NK-92 (cell line): Measurements from ENCODE around the gene STOM.

Experiments
- DNase-seq: peaks from one replicate; lab custom pipeline; 2025; ENCODE audit not compliant: unreplicated experiment; lab: John Stamatoyannopoulos, UW

Gene STOM

DNA sequence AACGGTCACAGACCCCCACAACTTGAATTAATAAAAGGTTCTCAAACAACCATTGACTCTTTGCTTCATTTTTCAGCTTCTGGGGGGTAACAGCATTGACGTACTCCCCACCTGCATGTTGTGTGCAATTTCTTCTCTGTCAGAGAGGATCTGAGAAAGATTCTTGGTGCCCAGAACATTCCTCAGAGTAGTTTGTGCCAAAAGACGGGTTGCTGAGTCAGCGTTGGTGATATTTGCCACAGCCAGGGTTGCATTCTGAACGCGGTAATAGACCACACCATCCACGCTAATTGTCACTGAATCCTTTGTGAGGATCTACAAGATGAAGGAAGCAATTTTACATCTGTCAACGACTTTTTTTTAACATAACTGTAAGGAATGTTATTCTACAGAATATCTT, 21.0 kb downstream of the STOM start:
- no peak for DNase-seq

GRCh38 chr9:121348221-121348620, 21.8 kb downstream of the STOM start:
- DNase-seq, result no peak

GRCh38 chr9:121345070-121345469, 25.0 kb downstream of the STOM start:
- DNase-seq, result no peak

GRCh38 chr9:121344184-121344583, 25.9 kb downstream of the STOM start:
- no peak for DNase-seq

GRCh38 chr9:121340676-121341392, 29.2 kb downstream of the STOM start:
- DNase-seq, result no peak

DNA sequence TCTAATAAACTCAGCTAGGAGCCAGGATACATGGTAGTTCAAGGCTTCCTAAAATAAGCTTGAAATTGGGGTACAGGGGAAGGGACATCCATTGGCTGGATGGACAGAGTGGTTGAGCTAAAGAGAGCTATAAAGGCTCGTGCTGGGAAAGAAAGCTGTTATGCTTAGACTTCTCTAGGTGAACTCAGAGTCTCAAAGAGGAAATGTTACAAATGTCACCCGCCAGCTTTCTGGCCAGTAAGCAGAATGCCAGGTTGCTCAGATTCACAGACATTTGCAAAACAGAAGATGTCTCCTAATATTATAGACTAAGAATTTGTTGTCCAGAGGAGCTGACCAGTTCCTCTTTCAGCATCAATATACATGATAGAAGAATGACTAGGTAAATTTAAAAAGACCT, 30.6 kb downstream of the STOM start:
- DNase-seq, result no peak

DNA sequence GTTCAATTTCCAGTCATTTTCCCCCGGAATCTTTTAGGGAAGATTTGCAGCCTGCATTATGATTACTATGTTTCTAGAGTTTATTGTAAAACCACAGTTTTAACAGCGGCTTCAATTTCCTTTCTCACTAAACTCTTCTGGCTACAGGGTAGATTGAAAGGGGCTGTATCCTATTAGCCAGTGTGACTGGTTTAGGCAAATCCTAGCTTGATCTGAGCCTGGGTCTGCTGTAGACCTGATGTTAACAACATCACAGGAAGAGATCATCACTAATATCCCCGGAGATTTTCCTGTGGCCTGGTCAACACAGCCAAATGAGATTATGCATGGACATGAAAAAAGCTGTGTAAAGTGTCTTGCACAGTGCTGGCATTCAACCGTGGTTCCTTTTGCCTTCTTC, 33.4 kb downstream of the STOM start:
- no peak for DNase-seq

GRCh38 chr9:121333950-121334773, 35.9 kb downstream of the STOM start:
- no peak for DNase-seq

DNA sequence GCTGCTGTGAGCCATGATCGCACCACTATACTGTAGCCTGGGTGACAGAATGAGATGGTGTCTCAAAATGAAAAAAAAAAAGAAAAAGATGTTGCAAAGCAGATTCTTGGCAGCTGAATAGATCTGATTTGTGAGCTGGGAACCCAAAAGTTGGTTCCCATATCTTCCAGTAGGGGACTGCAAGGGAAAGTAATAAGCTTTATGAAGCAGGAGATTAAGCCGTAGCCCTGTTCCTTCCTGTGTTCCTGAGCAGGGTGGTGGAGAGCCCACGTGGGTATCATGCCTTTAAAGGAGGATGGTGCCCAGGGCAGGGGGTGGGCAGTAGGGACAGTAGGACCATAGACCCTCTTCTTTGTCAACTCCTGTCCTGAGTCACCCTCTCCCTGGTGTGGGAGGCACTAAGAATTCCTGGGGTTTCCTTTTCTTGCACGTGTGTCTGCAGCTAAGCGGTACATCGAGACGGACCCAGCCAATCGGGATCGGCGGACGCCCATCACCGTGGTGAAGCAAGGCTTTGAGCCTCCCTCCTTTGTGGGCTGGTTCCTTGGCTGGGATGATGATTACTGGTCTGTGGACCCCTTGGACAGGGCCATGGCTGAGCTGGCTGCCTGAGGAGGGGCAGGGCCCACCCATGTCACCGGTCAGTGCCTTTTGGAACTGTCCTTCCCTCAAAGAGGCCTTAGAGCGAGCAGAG, 37.9 kb downstream of the STOM start:
- DNase-seq, result no peak

DNA sequence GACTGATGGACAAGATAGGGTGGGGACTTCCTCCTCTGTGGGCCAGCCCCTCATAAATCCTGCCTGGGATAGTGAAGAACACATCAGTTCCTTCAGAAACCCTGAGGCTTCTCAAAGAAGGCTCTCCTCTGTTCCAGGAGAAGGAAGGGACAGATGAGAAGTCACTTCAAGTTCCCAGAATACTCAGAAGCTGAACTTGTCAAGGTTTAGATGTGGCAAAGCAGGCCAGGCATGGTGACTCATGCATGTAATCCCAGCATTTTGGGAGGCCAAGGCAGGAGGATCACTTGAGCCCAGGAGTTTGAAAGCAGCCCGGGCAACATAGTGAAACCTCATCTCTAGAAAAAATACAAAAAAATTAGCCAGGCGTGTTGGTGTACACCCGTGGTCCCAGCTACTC, 38.5 kb downstream of the STOM start:
- DNase-seq, result no peak

DNA sequence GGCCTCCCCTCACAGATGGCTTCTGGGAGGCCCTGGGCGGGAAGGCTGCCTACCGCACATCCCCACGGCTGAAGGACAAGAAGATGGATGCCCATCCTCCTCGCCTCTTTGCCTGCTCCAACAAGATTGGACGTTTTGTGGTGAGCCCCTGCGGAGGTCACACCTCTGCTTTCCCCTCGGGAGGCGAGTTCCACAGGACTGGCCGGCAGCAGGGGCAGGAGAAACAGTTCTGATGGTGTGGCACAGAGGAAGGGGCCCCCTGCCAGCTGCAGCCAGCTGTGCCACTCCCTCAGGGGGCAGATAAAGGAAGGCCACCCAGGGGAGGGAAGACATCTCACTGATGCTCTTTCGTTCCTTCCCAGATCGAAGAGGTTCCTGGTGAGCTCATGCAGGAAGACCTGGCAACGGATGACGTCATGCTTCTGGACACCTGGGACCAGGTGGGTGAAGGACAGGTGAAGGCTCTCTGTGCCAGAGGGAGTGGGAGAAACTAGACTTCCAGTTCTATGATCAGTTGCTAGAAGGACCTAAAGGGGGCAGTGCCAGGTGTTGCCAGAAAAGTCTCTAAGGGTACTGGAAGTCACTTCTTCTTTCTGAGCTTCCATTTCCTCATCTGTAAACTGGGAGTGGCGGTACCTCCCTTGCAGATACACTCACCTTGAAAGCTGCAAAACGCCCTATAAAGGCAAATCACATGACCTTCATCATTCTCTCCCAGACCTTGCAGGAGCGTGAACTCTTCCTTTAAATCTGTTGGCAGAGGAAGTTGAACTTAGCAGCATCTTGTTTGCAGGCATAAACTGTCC, 41.0 kb downstream of the STOM start:
- no peak for DNase-seq

- DNase-seq, result no peak
Observed at GRCh38 chr9:121328476-121328875, 41.6 kb downstream of the STOM start.

GRCh38 chr9:121326901-121327613, 43.0 kb downstream of the STOM start:
- no peak for DNase-seq

DNA sequence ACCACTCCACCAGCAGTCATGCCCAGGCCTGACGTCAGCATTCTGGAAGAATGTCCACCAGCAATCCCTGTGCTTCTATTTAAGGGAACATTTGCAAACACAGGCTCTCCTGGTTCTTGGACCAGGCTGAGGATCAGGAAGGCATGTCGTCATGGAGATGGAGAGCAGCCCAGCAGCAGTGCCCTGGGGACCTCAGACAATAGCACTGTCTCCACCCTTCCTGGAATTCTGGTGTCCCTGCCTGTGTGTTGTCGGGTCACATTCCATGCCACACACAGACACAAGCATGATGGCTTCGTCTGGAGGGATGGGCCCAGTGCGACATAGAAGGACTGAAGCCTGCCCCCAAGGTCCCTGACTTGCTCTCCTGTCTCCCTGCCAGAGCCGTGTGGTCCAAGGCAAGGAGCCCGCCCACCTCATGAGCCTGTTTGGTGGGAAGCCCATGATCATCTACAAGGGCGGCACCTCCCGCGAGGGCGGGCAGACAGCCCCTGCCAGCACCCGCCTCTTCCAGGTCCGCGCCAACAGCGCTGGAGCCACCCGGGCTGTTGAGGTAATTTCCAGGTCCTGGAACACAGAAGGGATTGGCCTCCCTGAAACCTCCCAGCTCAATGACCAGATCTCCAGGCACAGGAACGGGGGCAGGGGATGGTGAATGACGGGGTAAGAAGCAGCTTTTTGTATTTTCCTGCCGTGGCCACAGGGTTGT, 43.8 kb downstream of the STOM start:
- DNase-seq, result no peak

DNA sequence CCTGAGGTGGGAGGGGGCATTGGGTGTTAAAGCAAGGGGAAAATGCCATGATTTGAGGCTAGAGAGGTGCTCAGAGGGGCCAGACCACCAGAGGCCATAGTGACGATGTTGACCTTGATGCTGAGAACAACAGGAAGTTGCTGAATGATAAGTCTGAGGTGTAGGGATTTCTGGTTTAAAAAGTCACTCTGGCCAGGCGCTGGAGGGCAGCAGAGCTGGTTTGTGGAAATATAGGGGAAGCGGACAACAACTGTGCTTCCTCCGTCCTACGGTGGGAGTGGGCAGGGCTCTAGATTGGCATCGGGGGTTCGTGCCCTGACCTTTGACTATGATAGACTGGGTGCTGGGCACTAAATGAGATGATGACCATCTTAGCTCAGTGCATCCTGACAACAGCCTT, 44.7 kb downstream of the STOM start:
- DNase-seq, result no peak

GRCh38 chr9:121324755-121325154, 45.3 kb downstream of the STOM start:
- no peak for DNase-seq

- no peak for DNase-seq
Observed at GRCh38 chr9:121324316-121324715, 45.7 kb downstream of the STOM start.

DNA sequence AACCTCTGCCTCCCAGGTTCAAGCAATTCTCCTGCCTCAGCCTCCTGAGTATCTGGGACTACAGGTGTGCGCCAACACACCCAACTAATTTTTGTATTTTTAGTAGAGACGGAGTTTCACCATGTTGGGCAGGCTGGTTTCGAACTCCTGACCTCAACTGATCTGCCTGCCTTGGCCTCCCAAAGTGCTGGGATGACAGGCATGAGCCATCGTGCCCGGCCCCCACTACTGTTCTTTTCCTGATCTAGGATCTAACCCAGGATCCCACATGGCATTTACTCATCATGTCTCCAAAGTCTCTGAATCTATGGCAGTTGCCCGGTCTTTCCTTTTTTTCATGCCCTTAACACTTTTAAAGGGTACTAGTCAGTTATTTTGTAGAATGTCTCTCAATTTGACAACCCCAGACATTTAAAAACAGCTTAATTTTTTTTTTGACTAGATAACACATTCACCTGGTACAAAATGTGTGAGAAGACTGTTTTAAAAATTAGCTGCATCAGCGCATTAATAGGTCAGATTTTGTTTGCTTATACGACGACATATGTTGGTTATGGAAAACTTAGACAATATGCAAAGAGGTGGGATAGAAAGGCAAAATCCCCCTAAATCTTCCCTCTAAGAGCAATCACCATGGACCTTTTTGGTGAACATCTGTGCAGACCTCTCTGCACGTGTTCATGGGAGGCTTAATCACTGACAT, 46.5 kb downstream of the STOM start:
- no peak for DNase-seq

DNA sequence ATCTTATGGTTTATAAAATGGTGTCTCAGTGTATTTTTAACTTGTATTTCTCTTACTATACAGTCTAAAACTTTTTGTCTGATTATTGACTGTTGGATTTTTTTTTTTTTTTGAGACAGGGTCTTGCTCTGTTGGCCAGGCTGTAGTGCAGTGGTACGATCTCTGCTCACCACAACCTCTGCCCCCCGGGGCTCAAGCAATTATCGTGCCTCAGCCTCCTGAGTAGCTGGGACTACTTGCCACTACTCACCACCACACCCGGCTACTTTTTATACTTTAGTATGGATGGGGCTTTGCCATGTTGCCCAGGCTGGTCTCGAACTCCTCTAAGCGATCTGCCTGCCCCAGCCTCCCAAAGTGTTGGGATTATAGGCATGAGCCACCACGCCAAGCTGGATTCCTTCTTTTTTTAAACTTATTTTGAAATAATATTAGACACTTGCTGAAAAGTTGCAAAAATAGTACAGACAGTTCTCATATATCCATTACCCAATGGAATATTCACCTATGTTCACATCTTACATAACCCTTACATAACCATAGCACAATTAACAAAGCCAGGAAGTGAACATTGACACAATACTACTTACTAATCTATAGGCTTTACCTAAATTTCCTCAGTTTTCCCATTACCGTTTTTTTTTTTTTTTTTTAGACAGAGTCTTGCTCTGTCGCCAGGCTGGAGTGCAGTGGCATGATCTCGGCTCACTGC, 47.2 kb downstream of the STOM start:
- no peak for DNase-seq
